NCI-H82 (cell line): ENCODE measurements around the gene PC.

ENCODE experiments used
- DNase-seq: peaks from one replicate; lab custom pipeline; 2025; lab: John Stamatoyannopoulos, UW

The PC gene

DNA sequence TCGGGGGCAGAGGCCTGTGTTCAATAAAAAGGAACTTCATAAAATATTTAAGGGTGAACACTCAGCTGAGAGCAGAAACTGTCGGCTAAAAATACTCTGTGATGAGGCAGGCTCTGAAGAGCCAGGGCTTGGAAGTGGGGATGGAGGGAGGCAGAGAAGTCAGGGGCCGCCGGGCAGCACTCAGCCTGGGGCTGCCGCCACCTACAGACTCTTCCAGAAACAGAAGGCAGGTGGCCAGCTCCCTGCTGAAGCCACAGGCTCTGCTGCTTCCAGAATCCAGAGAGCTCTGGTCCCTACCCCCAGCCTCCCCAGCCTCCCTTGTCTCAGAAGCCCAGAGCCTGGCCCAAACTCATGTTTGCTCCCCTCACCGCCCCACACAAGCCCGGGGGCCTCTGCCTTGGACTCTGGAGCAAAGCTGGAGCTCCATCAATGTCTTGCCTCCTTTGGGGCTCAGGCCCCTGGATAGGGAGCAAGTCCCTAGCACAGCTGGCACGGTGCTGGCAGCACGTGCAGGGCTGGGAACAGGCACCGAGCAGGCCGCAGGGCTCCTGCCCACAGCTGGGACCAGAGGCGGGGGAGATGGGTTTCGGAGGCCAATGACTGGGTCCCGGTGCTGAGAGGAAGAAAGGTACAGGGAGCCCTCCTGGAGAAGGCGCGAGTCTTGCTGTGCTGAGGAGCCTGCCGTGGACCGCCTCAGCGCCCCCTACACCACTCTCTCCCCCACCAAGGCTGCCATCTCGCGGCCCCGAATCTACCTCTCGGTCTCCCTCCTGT is 93.1 kb downstream of the PC start:
- DNase-seq: no peak

- no peak for DNase-seq
Measured at GRCh38 chr11:66864172-66864901, 93.8 kb downstream of the PC start.

GRCh38 chr11:66863428-66864125 is 94.6 kb downstream of the PC start:
- no peak for DNase-seq

- DNase-seq: no peak
Measured at GRCh38 chr11:66862559-66863037, 95.6 kb downstream of the PC start.

DNA sequence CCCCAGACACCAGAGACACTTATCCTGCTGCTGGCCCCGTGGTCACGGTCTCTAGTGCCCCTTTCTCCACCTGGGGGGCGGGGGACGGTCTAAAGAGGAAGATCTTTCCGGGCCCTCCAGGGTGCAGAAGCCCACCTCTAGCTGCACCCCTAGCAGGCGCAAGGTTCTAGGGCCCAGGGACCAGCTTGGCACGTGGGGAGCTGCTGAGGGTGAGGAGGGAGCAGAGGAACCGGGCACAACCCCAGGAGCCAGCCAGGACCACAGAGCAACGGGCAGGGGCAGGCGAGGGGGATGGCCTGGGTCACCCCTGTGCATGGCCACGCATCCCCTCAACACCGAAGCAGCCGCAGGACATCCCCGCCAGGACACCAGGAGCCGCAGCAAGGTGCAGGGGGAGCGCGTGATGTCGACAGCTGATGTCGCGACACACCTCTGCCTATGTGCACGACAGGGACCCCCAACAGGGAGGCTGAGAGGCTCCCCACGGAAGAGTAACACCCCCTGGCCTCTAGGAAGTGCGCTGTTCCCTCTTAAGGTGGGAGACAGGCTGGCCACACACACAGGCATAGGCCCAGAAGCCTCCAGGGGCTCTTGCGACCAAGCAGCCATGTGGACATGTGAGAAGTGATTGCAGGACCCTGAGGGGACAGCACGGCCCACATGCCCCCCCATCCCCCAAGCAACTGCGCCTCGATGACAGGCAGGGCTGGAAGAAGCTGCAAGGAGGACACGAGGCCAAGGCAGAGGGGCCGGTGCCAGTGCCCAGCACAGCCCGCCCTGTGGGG is 96.2 kb downstream of the PC start:
- DNase-seq: no peak

DNA sequence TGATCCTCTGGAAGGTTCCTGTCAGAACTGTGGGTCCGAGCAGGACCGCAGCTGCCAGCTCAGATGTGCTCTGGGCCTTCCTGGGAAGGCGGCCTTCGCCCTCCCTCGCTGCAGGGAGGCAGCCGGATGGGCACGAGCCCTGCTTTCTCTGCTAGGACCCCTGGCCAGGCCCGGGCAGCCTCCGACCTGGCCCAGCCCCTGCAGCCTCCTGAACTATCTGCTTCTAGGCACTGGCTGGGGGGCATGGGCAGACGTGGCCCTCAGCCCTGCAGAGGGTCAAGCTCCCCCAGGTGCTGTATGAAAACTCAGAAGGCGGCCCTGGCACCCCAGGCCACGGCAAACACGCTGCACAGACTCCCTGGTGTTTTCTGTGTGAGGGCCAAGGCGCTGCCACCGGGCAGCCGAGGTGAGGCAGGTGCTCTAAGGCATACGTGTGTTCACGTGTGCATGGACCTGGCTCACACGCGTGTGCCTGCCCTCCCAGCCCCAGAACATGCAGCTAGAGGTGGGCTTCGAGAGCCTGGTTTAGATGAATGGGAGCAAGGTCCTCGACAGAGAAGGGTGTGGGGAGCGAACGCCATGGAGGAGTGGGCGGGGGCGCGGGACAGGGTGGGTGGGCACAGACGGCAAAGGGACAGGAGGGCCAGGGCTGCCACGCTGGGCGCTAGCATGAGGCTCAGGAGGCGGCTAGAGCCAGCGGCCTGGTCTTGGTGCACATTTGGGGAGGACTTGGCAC is 97.0 kb downstream of the PC start:
- no peak for DNase-seq

DNA sequence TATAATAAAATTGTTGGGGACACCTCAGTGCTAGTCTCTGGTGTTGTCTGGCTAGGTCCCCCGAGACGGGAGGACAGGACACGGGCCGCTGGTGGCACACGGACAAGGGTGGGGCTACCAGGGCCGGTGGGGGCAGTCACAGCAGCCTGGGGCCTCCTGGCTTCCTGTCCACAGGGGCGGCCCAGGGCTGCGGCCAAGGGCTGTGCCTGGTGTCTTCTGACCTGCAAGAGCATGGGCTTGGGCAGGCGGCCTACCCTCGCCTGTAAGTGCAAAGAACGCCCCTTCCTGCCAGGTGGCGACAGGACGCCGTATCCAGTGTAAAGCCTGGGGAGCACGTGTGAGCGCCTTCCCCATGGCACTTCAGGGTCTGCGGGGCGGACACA is 97.7 kb downstream of the PC start:
- DNase-seq: peak; percentile 13

GRCh38 chr11:66859686-66860448 is 98.3 kb downstream of the PC start:
- DNase-seq: no peak

GRCh38 chr11:66858939-66859685 is 99.1 kb downstream of the PC start:
- DNase-seq: no peak

DNA sequence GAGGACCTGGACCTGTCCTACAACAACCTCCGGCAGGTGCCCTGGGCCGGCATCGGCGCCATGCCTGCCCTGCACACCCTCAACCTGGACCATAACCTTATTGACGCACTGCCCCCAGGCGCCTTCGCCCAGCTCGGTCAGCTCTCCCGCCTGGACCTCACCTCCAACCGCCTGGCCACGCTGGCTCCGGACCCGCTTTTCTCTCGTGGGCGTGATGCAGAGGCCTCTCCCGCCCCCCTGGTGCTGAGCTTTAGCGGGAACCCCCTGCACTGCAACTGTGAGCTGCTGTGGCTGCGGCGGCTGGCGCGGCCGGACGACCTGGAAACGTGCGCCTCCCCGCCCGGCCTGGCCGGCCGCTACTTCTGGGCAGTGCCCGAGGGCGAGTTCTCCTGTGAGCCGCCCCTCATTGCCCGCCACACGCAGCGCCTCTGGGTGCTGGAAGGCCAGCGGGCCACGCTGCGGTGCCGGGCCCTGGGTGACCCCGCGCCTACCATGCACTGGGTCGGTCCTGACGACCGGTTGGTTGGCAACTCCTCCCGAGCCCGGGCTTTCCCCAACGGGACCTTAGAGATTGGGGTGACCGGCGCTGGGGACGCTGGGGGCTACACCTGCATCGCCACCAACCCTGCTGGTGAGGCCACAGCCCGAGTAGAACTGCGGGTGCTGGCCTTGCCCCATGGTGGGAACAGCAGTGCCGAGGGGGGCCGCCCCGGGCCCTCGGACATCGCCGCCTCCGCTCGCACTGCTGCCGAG is 99.8 kb downstream of the PC start:
- no peak for DNase-seq

- DNase-seq: no peak
Measured at GRCh38 chr11:66857927-66858185, 100.3 kb downstream of the PC start.

- peak; percentile 27 for DNase-seq
Measured at GRCh38 chr11:66857234-66857926, 100.8 kb downstream of the PC start.

DNA sequence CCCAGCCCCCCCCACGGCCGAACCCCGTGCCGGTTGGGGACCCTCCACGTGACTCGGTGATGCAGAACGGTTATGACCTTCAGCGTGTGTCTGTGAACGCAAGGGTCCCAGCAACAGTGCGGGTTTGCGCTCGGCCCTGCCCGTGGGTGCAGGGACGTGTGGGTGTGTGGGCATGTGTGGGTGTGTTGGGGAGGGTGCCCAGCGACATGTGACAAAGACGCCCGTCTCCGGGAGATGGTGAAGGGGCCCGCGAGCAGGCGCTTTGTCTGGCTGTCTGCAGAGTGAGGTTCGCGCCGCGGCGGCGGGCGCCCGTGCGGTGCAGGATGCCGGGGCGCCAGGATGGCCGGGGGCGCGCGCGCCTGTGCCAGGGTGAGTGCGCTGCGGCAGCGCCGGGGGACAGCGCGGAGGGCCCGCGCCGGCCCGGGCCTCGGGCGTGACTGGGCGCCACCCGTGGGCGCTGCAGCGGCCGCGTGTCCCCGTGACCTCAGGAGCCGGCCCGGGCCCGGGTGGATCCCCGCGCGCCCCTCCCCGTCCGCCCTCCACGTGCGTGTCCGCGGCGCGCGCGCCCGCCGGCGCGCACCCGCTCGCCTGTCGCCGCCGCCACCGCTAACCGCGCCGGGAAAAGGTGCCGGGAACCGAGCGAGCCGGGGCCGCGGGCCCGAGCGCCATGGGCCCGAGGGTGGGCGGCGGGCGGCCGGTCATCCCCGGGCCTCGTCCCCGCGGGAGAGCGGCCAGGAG is 101.5 kb downstream of the PC start, which contains the start of gene LRFN4:
LRFN4 (plus strand) TSS at position 569 of the 738 bp plus-strand sequence. CDS start 681 bp downstream, outside the sequence.
- DNase-seq: peak; percentile 53

- DNase-seq: peak; percentile 94
Measured at GRCh38 chr11:66855574-66856495, 102.3 kb downstream of the PC start.

DNA sequence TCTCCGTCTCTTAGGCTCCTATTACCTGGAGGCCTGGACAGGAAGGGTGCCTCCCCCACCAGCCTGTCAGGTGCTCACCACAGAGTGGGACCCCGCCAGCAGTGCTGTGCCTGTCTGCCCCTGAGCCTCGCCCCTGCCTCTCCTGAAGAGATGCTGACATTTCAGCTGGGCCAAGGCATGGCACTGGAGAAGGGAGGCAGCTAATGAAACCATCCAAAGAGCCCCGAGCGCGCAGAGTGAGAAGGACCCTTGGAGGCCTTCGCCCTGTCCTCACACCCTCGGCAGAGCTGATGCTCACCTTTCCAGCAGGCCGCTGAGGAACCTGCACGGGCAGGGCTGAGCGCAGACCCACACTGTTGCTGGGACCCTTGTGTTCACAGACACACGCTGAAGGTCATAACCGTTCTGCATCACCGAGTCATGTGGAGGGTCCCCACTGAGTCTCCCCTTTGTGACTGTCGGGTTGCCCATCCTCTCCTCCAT is 103.4 kb downstream of the PC start:
- no peak for DNase-seq

GRCh38 chr11:66854231-66854661 is 103.9 kb downstream of the PC start:
- no peak for DNase-seq
